ENCODE data around the gene DDX27. TPM values are rescaled to one million over a fixed set of nuclear protein-coding genes. Genes with fewer than 3 reads are reported as not detected.

Gene DDX27
- total RNA-seq, 1 donor from 2014 or later, result 78.4 TPM

DNA sequence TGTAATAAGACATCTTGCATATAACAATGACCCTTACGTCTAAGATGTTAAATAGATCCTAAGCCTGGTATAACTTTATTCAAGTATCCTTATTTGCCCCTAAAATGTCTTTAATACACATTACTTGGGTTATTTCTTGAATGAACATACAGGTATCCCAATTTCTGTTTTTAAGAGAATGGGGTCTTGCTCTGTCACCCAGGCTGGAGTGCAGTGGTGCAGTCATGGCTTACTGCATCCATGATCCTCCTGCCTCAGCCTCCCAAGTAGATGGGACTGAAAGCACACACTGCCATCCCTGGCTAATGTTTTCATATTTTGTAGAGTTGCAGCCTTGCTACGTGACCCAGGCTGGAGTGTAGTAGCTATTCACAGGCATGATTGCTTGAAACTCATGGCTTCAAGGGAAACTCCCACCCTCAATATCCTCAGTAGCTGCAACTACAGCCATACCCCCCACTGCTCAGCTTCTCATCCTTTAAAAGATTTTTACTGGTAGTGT is 69.1 kb downstream of the DDX27 start:
- no peak for ATAC-seq (ENCODE audit: low read depth)
- TF ChIP-seq, protein P1, sequence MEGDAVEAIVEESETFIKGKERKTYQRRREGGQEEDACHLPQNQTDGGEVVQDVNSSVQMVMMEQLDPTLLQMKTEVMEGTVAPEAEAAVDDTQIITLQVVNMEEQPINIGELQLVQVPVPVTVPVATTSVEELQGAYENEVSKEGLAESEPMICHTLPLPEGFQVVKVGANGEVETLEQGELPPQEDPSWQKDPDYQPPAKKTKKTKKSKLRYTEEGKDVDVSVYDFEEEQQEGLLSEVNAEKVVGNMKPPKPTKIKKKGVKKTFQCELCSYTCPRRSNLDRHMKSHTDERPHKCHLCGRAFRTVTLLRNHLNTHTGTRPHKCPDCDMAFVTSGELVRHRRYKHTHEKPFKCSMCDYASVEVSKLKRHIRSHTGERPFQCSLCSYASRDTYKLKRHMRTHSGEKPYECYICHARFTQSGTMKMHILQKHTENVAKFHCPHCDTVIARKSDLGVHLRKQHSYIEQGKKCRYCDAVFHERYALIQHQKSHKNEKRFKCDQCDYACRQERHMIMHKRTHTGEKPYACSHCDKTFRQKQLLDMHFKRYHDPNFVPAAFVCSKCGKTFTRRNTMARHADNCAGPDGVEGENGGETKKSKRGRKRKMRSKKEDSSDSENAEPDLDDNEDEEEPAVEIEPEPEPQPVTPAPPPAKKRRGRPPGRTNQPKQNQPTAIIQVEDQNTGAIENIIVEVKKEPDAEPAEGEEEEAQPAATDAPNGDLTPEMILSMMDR (IDR thresholded peaks at IDR 0.05), result no peak
- peaks cover 34% of the 10 kb centered on the region for H3K9me3 Mint-ChIP-seq
- no peak for DNase-seq
- no peaks in the 10 kb centered on the region for H3K27me3 Mint-ChIP-seq
- peaks cover 58% of the 10 kb centered on the region for H3K4me1 Mint-ChIP-seq
- intact Hi-C loops (cut with micrococcal nuclease), result no loop called here
- POLR2A ChIA-PET, result interaction anchor here (3.7 kb wide), 1 partner anchor 11 kb away, joined by 35 read pairs; the partner anchor contains the start of gene ZNFX1
- no peak overlapping the region for H3K27ac Mint-ChIP-seq
- H3K4me3 Mint-ChIP-seq, result peak overlapping the region; percentile 2
- CTCF ChIA-PET, result no interaction called here
- peaks cover 97% of the 10 kb centered on the region for H3K36me3 Mint-ChIP-seq (ENCODE audit: low read depth)

DNA sequence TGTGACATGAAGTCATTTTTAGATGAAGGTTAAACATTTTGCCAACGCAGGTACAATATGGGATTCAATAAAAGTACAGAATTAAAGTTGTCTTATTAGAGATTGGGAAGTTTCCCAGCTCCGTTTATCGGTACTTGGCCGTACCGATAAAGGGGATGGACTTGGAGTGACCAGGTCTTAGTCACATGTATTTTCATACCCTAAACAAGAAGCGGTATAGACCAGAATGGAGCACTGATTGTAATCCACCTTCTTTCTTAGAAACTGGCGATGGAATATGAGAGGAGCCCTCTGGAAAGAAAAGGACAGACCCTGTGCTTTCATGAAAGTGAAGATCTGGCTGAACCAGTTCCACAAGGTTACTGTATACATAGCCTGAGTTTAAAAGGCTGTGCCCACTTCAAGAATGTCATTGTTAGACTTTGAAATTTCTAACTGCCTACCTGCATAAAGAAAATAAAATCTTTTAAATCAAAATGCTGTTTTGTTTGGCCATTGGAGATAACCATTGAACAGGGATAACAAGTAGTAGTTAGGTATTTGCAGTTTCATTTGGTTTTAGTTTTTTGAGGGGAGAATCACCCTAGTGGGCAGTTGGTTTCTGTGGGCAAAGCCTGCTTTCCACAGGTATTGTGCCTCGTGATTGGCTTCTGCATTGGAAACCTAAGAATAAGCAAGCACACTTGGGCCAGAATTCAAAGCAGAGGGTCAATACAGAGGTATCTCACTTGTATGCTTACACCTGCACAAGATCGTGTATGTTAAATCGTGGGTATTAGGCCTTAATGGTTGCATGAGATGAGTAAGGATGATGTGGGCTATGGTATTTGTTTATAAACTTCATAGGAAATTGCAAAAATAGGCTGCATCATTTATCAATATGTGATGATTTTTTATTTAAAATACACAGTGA is 69.8 kb downstream of the DDX27 start:
- ATAC-seq (ENCODE audit: low read depth) (no peak), DNase-seq (no peak)
- Mint-ChIP-seq H3K27me3 (no peaks in the 10 kb centered on the region), H3K27ac (peak overlapping the region; percentile 46), H3K4me3 (no peak overlapping the region), H3K36me3 (ENCODE audit: low read depth) (peaks cover 97% of the 10 kb centered on the region), H3K9me3 (peaks cover 29% of the 10 kb centered on the region), H3K4me1 (peaks cover 51% of the 10 kb centered on the region)
- intact Hi-C loops (cut with micrococcal nuclease), result no loop called here
- CTCF ChIA-PET, result no interaction called here
- TF ChIP-seq, protein P1 (IDR thresholded peaks at IDR 0.05), result no peak
- POLR2A ChIA-PET, result interaction anchor here (3.7 to 4.2 kb wide), 2 partner anchors 9 to 11 kb away, joined by 35 to 63 read pairs; partner anchors contain the start of gene ZNFX1

DNA sequence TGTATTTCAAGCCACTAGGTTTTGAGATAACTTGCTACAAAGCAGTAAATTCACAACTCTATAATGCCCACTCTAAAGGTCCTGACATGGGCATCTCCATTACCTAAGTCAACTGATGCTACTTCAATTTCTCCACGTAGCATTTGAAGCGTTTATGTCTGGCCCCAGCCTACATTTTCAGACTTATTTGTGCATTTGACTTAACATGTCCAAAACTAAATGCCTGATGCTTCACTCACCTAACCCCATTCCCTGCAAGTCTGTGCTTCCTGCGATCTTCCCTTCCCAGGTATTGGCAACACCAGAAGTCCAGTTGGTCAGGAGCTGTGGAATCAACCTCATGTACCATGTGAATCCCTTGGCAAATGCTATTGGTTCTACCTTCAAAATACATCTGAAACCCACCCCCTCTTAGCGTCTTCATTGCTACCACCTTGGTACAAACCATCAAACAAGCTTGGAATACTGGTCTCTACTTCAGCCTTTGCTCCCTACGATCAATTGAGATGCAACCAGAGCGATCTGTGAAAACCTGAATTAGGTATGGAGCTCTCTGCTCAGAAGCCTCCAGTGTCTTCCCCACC is 71.5 kb downstream of the DDX27 start:
- no peaks in the 10 kb centered on the region for H3K27me3 Mint-ChIP-seq
- CTCF ChIA-PET, result no interaction called here

DNA sequence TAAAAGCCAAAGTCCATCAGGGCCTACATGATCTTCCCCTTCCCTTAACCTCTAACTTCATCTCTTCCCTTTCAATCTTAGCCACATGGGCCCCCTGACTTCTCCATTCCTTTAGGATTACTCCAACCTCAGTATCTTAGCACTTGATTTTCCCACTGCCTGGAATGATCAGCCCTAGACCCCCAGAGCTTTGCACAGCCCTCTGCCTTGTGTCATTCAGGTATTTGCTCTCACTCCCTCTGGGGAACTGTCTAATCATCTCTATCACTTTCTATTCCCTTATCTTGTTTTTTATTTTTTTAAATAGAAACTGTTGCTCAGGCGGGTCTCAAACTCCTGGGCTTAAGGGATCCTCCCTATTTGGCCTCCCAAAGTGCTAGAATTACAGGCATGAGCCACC is 72.0 kb downstream of the DDX27 start:
- H3K36me3 Mint-ChIP-seq (ENCODE audit: low read depth), result peaks cover 90% of the 10 kb centered on the region
- H3K4me3 Mint-ChIP-seq, result peak overlapping the region; percentile 50
- peak overlapping the region; percentile 82 for H3K27ac Mint-ChIP-seq
- H3K4me1 Mint-ChIP-seq, result peaks cover 33% of the 10 kb centered on the region
- CTCF ChIA-PET, result no interaction called here
- no peaks in the 10 kb centered on the region for H3K27me3 Mint-ChIP-seq
- DNase-seq (no peak), ATAC-seq (ENCODE audit: low read depth) (no peak)
- H3K9me3 Mint-ChIP-seq, result peaks cover 17% of the 10 kb centered on the region
- TF ChIP-seq, protein P1 (IDR thresholded peaks at IDR 0.05), result no peak
- intact Hi-C loops (cut with micrococcal nuclease), result no loop called here
- POLR2A ChIA-PET, result interaction anchor here (1.1 to 4.2 kb wide), 2 partner anchors 11 to 23 kb away, joined by 6 to 63 read pairs; partner anchors contain the start of gene ZNFX1

More for the DNA sequence above, 71.5 kb downstream of the DDX27 start:
- ATAC-seq (ENCODE audit: low read depth) (no peak), DNase-seq (no peak)
- peaks cover 21% of the 10 kb centered on the region for H3K9me3 Mint-ChIP-seq
- TF ChIP-seq, protein P1 (IDR thresholded peaks at IDR 0.05), result no peak
- POLR2A ChIA-PET, result interaction anchor here (0.7 to 4.2 kb wide), 2 partner anchors 11 to 470 kb away, joined by 5 to 63 read pairs; partner anchors contain the start of gene ZNFX1
- no peak overlapping the region for H3K4me3 Mint-ChIP-seq
- H3K4me1 Mint-ChIP-seq, result peaks cover 37% of the 10 kb centered on the region
- intact Hi-C loops (cut with micrococcal nuclease), result no loop called here
- H3K27ac Mint-ChIP-seq, result no peak overlapping the region
- H3K36me3 Mint-ChIP-seq (ENCODE audit: low read depth), result peaks cover 93% of the 10 kb centered on the region

DNA sequence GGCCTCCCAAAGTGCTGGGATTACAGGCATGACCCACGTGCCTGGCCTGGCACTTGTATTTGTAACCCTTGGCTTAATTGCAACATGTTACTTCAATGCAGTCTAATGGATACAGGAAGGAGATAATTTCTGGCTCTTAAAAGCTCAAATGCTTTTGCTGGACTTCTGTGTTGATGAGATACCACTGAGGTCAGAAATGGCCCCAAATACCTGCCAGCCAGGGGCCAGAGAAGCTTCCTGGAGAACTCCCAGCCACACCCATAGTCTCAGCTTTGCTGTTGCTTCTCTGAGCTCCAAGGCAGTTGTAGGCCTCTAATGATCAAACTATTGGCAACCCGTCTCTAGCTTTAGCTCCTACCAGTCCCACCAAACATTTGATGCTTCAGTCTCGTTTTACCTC is 72.8 kb downstream of the DDX27 start:
- H3K36me3 Mint-ChIP-seq (ENCODE audit: low read depth), result peaks cover 87% of the 10 kb centered on the region
- TF ChIP-seq, protein P1 (IDR thresholded peaks at IDR 0.05), result no peak
- no peak overlapping the region for H3K4me3 Mint-ChIP-seq
- POLR2A ChIA-PET, result interaction anchor here (1.1 to 4.2 kb wide), 2 partner anchors 12 to 24 kb away, joined by 6 to 63 read pairs; partner anchors contain the start of gene ZNFX1
- CTCF ChIA-PET, result no interaction called here
- DNase-seq (no peak), ATAC-seq (ENCODE audit: low read depth) (no peak)
- H3K4me1 Mint-ChIP-seq, result peaks cover 26% of the 10 kb centered on the region
- H3K9me3 Mint-ChIP-seq, result peaks cover 10% of the 10 kb centered on the region
- no peaks in the 10 kb centered on the region for H3K27me3 Mint-ChIP-seq
- intact Hi-C loops (cut with micrococcal nuclease), result no loop called here
- no peak overlapping the region for H3K27ac Mint-ChIP-seq
